NCI-H1092 (cell line): Measurements from ENCODE around the gene GOLT1A.

Experiments
- DNase-seq: peaks from one replicate; lab custom pipeline; 2025; lab: John Stamatoyannopoulos, UW

The GOLT1A gene

GRCh38 chr1:204154568-204155255, 59.1 kb downstream of the GOLT1A start:
- DNase-seq: peak; percentile 17

- DNase-seq: no peak
Observed at GRCh38 chr1:204153667-204154066, 60.1 kb downstream of the GOLT1A start.

- no peak for DNase-seq
Observed at GRCh38 chr1:204152310-204153044, 61.3 kb downstream of the GOLT1A start.

GRCh38 chr1:204151552-204152309, 62.1 kb downstream of the GOLT1A start, which contains the start of gene ETNK2:
Gene ETNK2 (minus strand): TSS chr1:204152044. CDS start chr1:204151852, 192 bp downstream.
- peak; percentile 70 for DNase-seq

- DNase-seq: no peak
Observed at GRCh38 chr1:204150702-204151551, 62.9 kb downstream of the GOLT1A start.

GRCh38 chr1:204149635-204150565, 63.9 kb downstream of the GOLT1A start:
- DNase-seq: no peak

- no peak for DNase-seq
Observed at GRCh38 chr1:204149107-204149506, 64.7 kb downstream of the GOLT1A start.
